Measurements from ENCODE around the gene TXNL4B.

Gene TXNL4B

DNA sequence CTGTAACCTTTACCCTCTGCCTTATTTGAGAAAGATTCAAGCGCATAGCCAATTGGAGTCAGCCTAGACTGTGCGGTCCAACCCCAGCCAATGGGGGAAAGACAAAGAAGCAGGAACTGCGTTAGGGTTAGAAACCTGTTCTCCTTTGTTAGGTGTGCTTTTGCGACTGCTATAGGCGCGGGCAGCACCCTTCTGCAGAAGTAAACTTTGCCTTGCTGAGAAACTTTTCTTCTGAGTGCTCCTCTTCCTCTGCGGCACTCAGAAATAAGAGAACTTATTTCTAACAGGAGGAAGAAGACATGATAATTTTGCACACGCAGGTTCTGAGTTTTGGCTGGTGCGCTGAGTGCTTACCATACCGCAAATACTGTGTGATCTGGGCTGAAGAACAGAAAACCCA is 9.0 kb downstream of the TXNL4B start:
- no peak for TF ChIP-seq CTCF (IDR thresholded peaks at IDR 0.05)

- TF ChIP-seq CTCF (IDR thresholded peaks at IDR 0.05): no peak
Measured at GRCh38 chr16:72083778-72084404, 9.5 kb downstream of the TXNL4B start.

GRCh38 chr16:72073560-72074230 is 19.7 kb downstream of the TXNL4B start:
- TF ChIP-seq CTCF (IDR thresholded peaks at IDR 0.05): no peak

GRCh38 chr16:72072514-72073342 is 20.7 kb downstream of the TXNL4B start:
- no peak for TF ChIP-seq CTCF (IDR thresholded peaks at IDR 0.05)

- no peak for TF ChIP-seq CTCF (IDR thresholded peaks at IDR 0.05)
Measured at GRCh38 chr16:72068930-72069329, 24.5 kb downstream of the TXNL4B start.

DNA sequence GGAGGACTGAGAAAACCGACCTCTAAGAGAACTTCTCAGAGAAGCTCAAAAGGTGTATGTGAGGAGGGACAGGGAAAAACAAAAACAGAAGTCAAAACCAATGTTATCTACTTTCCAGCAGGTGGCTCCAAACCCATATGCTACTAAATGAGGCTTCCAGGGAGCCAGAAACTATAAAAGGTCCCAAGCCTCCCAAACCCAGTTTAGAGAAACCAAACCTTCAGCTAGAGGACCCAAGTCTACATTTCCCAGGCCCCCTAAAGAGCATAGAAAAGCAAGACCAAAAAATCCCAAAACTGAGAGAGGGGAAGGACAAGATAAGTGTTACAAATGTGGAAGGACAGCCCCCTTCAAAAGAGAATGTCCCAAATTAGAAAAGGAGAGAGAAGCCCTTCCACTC is 26.7 kb downstream of the TXNL4B start:
- peak; percentile 60 for TF ChIP-seq CTCF (IDR thresholded peaks at IDR 0.05)

- no peak for TF ChIP-seq CTCF (IDR thresholded peaks at IDR 0.05)
Measured at GRCh38 chr16:72064361-72064894, 29.0 kb downstream of the TXNL4B start.
